ENCODE measurements around the gene MANEAL.

Gene MANEAL

GRCh38 chr1:37792943-37793686 is 532 bp upstream of the MANEAL start:
- DNase-seq, result no peak

DNA sequence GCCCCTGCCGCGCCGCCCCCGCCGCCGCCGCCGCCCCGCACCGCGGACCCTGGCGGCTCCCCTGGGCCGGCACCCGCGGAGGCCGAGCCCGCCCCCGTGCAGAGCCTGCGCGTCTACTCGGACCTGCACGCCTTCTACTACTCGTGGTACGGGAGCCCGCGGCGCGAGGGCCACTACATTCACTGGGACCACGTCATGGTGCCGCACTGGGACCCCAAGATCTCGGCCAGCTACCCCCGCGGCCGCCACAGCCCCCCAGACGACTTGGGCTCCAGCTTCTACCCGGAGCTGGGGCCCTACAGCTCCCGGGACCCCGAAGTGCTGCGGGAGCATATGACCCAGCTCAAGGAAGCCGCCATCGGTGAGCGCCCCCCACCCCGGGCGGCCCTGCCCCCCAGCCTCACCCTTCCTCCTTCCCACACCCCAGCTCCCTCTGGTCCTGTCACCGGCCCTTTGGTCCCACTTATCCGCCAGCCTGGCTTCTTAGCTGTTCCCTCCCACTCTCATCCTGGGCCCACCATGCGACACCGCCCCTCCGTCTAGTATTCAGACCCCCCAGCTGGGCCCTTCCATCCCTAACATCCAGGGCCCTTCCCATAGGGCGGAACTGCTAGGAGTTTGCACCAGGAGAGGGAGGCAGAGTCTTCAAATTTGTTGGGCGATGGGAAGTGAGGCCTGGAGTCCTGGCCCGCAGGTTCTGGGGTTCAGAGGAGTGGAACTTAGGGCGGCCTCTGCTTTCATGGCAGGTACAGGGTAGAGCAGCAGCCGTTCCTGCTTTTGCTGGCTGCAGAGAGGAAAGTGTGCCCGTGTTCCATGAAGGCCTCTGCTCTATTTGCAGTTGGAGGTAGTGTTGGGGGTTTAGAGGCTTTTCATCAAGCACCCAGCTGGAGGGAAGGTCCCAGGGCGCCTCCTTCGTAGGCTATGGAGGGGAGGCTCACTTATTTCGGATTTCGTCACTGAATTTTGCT is 1.0 kb downstream of the MANEAL start:
- DNase-seq, result no peak

GRCh38 chr1:37795340-37796125 is 1.9 kb downstream of the MANEAL start:
- DNase-seq, result peak; percentile 93

- DNase-seq, result no peak
These were observed 4.2 kb downstream of the MANEAL start for GRCh38 chr1:37797750-37798345.

- DNase-seq, result no peak
These were observed 8.8 kb downstream of the MANEAL start for GRCh38 chr1:37802439-37802838.

GRCh38 chr1:37807220-37807554 is 13.5 kb downstream of the MANEAL start:
- peak; percentile 84 for DNase-seq

DNA sequence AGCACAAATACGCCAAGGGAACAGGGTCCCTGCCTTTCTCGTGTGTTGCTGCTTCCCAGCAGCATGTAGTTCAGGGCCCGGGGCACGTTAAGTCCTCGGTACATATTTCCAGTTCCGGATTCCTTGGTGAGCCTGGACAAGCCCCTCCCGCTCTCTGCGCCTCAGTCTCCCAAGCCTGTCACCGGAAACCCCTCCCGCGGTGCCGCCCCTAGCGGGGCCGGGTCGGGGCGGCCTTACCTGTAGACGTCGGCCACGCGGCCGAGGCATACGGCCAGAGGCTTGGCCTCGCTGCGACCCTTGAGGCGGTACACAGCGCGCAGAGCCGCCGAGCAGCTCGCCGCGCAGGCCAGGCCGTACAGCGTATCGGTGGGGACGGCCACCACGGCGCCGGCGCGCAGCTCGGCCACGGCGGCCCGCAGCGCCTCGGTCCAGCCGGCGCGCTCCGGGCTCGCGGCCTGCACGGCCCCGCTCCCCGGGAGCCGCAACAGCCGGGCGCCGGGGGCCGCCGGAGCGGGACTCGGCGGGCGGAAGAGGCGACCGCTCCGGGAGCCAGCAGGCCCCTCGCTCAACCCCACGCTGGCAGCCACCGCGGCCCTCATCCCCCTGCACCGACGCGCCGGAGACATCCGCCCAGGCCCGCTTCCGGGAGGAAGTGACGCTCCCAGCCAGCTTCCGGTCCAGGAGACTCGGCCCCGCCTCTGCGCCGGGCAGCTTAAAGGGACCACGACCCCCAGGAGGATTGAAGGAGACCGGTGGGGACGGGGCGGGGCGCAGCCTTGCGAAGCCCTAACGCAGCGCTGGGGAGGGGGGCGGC is 14.1 kb downstream of the MANEAL start, which contains the start of the genes C1orf122 and YRDC:
C1orf122 (plus strand) TSS at position 236 of the 814 bp plus-strand sequence. CDS start 615 bp downstream, outside the sequence.
YRDC (minus strand) TSS at position 654 of the 814 bp plus-strand sequence; CDS start at position 626, 28 bp downstream.
- peak; percentile 96 for DNase-seq

- peak; percentile 71 for DNase-seq
These were observed 15.0 kb downstream of the MANEAL start for GRCh38 chr1:37808369-37809319.

DNA sequence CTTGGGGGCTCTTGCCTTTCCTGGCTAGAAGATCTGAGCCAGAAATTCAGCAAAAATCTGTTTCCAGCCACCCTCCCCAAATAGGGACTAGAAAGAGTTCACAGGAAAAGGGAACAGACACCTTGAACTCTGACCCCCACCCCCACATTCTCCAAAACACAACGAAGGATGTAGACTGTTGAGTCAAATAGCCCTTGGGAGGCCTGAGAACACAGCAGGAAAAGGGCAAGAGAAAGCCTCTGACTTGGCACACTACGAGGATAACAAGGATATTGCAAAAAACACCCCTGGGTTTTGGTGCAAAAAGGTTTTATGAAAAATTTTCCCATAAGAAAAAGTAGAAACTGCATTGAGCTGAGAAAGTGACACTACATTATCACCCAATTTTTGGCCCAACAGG is 16.3 kb downstream of the MANEAL start:
- DNase-seq, result no peak

DNA sequence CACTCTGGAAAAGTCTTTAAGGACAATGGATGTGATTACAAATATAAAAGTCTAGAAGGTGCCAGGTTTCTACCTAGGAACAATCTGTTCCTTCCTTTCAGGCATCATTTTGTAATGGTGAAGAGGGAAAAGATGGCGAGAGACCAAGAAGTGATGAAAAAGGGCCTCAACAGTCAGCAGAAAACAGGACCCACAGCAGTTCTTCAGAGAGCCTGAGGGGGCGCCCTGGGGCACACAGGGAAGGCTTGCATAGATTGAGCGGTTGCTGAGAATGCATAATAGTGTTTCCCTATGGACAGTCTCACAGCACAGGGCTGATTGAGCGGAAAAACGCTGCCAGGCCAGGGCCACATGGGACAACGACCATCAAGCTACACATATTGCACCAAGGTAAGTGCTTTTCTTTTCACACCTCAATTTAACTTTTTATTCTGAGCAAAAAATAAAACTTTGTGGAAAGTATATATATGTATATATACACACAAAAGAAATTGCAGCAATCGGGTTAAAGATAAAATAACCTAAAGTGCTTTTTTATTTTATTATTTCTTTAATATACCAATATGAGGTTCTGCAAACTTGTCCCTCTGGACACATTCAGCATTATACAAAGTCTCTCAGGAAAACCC is 17.5 kb downstream of the MANEAL start:
- DNase-seq, result peak; percentile 92

GRCh38 chr1:37813529-37814145 is 20.0 kb downstream of the MANEAL start:
- no peak for DNase-seq

- no peak for DNase-seq
These were observed 20.6 kb downstream of the MANEAL start for GRCh38 chr1:37814252-37814651.

- no peak for DNase-seq
These were observed 23.8 kb downstream of the MANEAL start for GRCh38 chr1:37817481-37817880.

DNA sequence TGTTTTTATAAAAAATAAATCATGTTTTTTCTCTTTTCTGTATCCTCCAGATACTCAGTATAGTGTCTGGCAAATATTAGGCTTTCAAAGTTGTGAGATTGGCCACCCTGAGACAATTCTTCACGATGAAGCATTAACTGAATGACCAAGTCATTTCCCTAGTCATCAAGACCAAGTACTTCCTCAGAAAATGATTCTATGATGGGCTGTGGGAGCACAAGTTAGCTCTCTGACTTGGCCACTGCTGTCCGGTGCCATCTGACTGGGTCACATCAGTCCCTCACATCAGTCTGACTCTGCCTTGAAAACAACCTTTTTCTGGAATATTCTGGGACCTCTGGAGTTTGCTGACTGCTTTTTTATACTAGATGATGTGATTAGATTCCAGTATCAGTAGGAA is 27.8 kb downstream of the MANEAL start:
- DNase-seq, result no peak

DNA sequence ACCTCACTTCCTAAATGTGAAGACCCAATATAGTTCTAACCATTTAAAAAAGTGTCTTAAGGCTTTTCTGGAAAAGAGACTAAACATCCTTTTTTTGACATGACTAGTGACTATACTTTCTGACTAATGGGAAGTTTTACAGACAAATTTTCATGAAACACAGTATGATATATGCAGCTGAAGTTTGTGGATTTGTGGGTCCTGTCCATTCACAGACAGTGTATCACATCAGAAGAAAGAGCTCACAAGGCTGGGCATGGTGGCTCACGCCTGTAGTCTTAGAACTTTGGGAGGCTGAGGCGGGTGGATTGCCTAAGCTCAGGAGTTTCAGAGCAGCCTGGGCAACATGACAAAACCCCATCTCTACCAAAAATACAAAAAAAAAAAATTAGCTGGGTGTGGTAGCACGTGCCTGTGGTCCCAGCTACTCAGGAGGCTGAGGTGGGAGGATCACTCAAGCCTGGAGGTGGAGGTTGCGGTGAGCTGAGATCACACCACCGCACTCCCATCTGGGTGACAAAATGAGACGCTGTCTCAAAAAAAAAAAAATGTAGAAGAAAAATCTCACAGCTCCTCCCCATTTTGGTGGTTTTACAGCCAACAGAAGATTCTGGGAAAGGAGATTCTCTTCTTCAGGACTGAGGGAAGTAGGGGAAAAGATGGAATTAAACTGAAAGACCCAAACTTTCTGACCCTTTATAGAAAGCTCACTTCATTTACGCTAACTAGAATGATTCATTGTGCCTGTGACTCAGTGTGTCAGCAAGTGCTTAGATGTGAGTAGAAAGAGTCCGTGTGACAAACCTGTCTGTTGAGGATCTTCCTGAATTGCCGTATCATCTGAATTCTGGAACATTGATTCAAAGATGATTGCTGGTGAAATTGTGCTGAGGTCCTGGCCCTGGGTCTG is 29.5 kb downstream of the MANEAL start:
- no peak for DNase-seq

GRCh38 chr1:37824001-37824400 is 30.4 kb downstream of the MANEAL start:
- no peak for DNase-seq

DNA sequence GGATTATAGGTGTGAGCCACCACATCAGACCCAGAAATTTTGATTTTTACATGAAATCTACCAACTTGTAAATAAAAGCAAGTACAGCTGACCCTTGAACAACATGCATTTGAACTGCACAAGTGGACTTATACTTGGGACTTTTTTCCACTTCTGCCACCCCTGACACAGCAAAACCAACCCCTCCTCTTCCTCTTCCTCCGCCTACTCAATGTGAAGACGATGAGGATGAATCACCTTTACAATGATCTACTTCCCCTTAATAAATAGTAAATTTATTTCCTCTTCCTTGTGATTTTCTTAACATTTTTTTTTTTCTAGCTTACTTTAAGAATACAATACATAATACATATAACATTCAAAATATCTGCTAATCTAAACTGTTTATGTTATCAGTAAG is 31.9 kb downstream of the MANEAL start:
- no peak for DNase-seq

GRCh38 chr1:37828410-37829074 is 34.9 kb downstream of the MANEAL start:
- DNase-seq, result no peak

Data from hematopoietic multipotent progenitor cell treated with erythropoietin and hydrocortisone succinate and interleukin-3 and kit ligand, for 6 days (in vitro differentiated cells).